GM19328 (cell line): ENCODE data around the gene FSIP2.
"Not testable (repeated sequence)": the region's sequence is repeated elsewhere in the genome, so short reads cannot be mapped to it uniquely, and the experiment has no call there.

Experiments
- ATAC-seq: cut with Tn5 transposase; IDR thresholded peaks from one replicate; pipeline ENCODE4 v1.9.1; 2021; ENCODE audit warnings: mild to moderate bottlenecking, moderate library complexity; ENCODE audit not compliant: unreplicated experiment

Gene FSIP2

DNA sequence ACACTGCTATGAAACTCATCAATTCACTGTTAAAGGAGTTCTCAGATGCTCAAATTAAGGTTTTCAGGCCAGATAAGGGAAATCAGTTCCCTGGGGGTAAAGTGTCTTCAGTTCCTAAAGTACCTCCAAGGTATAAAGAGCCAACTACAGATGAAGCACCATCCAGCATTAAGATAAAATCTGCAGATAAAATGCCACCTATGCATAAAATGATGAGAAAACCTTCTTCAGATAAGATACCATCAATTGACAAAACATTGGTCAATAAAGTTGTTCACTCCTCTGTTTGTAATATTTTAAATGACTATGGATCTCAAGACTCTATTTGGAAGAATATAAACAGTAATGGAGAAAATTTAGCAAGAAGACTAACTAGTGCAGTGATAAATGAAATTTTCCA lies 68.2 kb downstream of the FSIP2 start:
- ATAC-seq: no peak

DNA sequence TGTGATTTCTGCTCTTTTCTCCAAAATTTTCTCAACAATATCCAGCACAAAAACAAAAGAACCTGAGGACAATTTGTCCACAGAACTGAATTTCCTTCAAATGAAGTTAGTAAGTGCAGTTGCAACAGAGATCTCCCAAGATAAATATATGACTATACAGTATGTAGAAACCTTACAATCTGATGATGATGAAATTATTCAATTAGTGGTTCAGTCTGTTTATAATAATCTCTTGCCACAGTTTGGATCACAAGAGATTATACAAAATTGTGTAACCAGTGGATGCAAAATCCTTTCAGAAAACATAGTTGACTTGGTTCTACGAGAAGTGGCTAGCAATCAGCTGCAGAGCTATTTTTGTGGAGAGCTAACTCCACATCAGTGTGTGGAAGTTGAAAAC lies 68.7 kb downstream of the FSIP2 start:
- ATAC-seq: no peak

DNA sequence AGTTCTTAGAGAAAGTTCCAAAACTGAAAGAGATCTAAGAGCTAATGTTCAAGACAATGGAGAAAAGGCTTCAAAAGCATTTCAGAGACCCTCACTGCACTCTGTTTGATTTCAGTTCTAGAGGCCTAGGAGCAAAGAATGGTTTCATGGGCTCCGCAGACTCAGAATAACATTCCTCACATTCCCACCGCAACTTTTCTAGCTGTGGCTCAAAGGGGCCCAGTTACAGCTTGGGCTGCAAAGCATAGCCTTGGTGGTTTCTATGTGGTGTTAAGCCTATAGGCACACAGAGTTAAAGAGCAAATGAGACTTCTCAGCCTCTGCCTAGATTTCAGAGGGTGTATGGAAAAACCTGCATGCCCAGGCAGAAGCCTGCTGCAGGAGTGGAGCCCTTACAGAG lies 73.0 kb downstream of the FSIP2 start:
- no peak for ATAC-seq

DNA sequence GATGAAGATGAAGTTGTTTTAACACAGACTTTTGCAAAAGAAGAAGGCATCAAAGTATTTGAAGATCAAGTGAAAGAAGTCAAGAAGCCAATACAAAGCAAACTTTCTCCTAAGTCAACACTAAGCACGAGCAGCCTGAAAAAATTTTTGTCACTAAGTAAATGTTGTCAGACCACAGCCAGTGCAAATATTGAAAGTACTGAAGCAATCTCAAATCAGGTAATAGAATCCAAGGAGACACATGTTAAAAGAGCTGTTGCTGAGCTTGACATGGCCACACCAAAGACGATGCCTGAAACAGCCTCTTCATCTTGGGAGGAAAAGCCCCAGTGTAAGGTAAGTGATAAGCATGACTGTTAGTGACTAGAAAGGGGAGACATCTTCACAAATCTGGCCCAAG lies 75.1 kb downstream of the FSIP2 start:
- ATAC-seq: no peak

DNA sequence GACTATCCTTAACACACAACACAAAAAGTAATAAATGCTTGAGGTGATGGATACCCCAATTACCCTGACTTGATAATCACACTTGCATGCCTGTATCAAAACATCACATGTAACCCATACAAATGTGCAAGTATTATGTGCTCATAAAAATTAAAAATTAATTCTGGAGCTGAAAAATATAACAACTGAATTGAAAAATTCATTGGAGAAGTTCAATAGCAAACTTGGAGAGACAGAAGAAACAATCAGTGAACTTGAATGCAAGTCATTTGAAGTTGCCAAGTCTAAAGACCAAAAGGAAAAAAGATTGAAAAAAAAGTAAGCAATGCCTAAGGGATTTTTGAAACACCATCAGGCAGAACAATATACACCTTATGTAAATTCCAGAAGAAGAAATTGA lies 79.4 kb downstream of the FSIP2 start:
- ATAC-seq: no peak

DNA sequence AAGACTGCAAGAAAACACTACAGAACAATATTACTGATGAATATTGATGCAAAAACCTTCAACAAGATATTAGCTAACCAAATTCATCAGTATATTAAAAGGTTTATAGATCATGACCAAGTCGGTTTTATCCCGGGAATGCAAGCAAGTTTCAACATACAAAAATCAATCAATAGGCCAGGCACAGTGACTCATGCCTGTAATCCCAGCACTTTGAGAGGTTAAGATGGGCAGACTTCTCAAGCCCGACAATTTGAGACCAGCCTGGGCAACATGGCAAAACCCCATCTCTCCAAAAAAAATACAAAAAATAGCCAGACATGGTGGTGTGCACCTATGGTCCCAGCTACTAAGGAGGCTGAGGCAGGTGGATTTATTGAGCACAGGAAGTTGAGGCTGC lies 82.9 kb downstream of the FSIP2 start:
- ATAC-seq: no peak

DNA sequence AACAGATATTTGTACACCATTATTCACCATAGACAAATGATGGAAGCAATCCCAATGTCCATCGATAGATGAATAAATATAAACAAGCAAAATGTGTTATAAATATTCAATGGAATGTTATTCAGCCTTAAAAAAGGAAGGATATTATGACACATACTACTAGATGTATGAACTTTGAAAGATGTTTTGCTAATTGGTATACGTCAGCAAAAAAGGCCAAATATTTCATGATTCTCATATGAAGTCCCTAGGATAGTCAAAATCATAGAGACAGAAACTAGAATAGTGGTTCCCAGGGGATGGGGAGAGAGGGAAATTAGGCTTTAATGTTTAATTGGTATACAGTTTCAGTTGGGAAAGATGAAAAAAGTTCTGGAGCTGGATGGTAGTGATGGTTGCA lies 85.2 kb downstream of the FSIP2 start:
- ATAC-seq: no peak

DNA sequence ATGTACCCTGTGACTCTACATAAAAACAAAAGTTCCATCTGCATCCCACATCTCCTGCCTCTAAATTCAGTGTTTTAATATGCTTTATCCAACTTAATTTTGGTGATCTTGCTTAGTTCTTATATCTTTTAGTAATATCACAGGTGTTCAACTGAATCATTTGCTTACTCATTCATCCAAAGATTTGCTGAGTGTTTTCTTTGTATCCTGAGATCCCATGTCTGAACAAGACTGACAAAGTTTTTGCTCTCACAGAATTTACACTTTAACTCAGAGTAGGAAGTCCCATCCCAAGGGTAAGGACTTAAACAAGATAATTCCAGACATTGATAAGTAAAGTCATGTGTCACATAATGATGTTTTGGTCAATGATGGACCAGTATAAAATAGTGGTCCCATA lies 87.0 kb downstream of the FSIP2 start:
- ATAC-seq: no peak

DNA sequence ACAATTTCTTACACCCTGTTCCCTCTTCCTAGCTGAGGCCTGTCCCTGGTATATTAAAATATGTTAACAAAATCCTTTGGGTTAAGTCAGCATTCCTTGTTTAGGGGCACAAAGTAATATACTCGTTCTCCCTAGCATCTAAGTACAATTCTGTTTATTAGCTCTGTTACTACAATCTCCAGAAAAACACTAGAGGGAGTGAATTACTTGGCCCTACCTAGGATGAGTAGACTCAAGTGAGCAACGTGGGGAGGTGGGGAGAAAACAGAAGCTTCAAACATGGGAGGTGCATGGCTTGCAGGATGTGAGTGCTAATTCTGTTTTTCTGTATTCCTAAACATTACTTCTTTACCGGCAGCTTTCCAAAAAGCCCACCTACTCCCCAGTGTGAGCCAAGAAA lies 89.7 kb downstream of the FSIP2 start:
- no peak for ATAC-seq

DNA sequence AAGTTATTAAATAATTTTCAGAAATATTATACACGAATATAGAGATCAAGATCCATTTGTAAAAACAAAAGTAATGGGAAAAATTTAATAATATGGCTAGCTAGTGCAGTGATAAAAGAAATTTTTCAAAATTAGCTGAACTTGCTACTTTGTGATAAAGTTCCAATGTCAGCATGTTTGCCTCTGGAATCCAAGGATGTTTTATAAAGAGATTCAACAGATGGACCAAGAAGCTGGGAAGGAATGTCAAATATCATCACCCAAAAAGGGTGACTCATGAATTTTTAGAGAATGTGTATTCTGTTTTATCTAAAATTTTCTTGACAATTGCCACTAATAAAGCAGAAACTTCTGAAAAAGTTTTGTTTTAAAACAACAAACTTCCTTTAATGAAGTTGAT lies 95.3 kb downstream of the FSIP2 start:
- no peak for ATAC-seq

DNA sequence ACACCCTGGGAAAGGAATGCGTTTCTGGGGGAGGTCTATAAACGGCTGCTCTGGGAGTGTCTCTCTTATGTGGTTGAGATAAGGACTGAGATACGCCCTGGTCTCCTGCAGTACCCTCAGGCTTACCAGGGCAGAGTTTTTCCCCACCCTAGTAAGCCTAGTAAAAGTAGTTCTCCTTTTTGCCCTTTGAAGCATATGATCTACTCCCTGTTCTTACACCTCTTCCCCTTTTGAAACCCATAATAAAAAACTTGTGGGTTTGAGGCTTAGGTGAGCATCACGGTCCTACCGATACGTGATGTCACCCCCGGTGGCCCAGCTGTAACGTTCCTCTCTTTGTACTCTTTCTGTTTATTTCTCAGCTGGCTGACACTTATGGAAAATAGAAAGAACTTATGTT lies 97.4 kb downstream of the FSIP2 start:
- no peak for ATAC-seq

DNA sequence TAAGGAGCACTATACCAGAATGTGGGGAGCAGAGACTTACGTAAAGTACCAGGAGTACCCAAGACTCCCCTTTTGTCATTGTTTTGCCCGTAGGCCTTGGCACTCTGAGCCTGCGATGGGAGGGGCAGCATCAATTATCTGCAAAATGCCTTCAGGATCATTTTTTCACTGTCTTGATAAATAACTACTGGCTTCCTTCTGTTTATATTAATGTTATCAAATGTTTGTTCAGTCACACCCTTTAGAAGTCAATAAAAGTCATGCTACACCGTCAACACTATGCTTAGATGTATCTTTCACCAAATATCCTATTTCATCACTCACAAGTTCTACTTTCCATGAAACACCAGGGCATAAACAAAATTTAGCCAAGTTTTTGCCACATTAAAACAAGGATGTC lies 116.3 kb downstream of the FSIP2 start:
- no peak for ATAC-seq

DNA sequence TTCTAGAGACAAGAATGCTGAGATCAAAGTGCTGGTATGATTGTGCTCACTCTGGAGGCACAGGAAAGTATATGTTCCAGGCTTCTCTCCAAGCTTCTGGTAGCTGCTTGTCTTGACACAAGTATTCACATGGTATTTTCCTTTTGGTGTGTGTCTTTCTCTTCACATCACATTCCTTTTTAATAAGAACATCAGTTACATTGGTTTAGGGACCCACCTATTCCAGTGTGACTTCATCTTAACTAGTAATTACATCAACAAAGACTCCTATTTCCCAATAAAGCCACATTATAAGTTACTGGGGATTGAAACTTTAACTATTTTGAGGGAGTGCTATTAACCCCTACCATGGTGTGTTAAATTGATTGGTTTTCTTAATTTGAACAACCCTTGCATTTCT lies 119.1 kb downstream of the FSIP2 start:
- ATAC-seq: no peak

DNA sequence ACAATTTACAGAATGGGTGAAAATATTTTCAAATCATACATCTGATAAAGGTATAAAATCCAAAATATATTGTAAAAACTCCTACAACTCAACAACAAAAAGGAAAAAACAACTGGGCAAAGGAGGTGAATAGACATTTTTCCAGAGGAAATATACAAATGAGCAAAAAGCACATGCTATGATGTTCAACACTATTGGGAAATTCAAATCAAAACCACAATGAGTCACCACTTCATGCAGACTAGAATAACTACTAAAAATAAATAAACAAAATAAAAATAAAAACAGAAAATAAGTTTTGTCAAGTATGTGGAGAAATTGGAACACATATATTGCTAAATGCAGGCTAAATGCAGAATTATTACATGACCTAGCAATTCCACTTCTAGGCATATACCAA lies 120.9 kb downstream of the FSIP2 start:
- no peak for ATAC-seq

DNA sequence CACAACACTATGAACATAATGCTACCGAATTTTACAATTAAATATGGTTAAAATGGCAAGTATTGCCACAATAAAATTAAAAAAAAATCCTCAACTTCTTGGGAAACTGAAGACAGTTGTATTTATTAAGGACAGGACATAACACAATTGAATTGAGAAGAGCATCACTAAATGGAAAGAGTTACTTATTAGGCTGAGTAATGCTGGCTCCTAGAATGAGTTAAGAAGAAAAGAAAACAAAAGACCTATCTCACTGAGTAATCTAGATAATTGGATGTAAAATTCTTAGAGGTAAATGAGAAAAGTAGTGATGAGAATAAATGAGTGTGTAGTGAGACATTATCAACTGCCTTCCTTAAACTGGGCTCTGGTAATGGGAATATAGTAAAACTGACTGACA lies 121.7 kb downstream of the FSIP2 start:
- ATAC-seq: no peak

DNA sequence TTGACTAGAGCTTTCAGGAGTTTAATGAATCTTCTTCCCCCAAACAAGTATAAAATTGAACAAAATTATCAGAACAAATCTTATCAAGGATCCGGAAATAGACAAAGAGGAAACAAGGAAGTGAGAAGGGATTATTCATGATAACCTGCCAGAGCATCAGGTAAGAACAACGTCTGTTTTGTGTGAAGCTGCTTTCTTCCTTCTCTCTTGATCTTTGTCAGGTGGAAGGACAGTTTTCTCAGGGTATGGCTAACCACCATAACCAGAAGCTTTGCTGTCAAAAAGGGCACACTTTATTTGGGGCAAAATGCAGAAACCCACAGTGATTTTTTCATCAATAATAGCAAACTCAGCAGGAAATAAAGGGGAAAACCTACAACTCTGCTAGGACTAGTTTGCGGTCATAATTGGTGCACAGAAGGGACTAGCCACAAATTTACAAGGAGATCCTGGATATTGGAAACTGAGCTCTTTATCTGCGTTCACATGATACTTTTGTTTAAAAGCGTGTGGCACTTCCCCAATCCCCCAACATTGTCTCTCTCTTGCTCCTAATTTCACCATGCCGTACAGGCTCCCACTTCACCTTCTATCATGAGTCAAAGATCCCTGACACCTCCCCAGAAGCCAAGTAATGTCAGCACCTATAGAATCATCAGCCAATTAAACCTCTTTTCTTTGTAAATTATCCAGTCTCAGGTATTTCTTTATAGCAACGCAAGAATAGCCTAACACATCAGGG lies 124.2 kb downstream of the FSIP2 start:
- no peak for ATAC-seq

DNA sequence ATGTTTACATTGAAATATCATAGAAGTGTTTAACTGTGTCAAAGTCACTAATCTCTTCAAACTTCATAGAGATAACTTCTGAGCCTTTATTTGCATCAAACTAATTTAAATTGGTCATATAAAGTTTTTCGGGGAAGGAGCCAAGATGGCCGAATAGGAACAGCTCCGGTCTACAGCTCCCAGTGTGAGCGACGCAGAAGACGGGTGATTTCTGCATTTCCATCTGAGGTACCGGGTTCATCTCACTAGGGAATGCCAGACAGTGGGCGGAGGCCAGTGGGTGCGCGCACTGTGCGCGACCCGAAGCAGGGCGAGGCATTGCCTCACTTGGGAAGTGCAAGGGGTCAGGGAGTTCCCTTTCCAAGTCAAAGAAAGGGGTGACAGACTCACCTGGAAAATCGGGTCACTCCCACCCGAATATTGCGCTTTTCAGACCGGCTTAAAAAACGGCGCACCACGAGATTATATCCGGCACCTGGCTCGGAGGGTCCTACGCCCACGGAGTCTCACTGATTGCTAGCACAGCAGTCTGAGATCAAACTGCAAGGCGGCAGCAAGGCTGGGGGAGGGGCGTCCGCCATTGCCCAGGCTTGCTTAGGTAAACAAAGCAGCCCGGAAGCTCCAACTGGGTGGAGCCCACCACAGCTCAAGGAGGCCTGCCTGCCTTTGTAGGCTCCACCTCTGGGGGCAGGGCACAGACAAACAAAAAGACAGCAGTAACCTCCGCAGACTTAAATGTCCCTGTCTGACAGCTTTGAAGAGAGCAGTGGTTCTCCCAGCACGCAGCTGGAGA lies 126.1 kb downstream of the FSIP2 start:
- ATAC-seq: not testable (repeated sequence)

DNA sequence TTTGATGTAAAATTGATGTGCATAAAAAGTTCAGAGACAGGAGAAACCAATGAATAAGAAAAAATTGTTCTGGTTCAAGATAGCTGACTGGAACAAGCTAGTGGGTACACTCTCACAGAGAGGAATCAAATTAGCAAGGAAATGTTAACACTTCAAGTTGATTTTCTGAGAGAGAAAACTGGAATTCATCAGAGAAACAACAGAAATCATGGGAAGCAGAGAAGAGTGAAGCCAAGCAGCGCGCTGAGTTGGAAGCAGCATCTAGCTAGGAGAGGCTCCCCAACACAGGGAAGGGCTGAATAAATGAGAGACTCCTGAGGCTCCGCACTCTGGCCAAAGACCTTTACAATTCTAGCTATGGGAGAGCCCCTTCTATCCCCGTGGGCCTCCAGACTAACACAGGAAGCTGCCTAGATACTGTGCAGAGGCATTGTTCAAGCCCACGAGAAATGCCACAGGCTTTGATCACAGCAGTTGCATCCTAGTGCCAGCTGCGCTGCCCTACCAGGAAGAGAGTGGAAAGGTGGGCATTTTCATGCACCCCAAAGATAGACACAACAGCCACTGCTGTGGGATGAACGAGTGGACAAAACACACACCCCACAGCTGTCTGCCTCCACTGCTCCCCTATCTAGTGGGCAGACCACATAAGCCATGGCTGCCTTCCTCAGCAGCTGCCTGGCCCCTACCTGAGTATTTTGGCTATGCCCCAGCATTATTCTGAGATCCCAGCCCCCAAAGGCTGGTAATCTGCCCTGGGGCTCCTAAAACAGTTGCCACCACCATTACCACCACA lies 136.7 kb downstream of the FSIP2 start:
- no peak for ATAC-seq

DNA sequence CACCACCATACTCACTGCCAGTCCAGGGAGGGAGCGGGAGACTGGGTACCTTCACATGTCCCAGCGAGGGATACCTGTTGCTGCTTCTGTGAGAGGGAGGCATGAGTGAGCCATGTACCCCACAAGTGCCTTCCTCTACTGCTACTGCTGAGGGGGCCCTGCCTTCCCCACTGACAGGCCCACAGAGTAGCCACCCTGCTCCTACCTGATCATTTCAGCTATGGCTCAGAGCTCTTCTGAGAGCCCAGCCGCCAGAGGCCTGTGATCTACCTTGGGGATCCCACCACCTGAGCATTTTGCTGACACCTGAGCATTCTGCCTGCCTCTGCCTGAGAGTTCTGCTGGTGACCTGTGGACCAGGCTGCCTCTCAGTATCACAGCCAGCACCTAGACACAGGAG lies 137.6 kb downstream of the FSIP2 start:
- no peak for ATAC-seq

DNA sequence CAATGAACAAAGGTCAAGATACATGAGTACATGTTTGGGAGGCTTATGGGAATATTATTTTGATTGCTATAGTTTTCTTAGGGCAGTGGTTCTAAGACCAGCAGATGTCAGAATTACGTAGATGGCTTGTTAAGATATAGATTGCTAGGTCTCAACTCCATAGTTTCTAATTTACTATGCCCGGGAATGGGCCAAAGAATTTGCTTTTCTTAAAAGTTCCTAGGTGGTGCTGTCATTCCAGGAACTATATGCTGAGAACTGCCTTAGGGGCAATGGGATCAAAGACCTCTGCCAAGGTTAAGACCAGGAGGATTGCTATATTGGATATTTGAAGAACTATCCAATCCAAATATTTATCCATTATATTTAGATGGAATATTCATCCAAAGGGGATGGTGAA lies 141.8 kb downstream of the FSIP2 start:
- no peak for ATAC-seq
